ENCODE data around the gene STK32A.

Gene STK32A

GRCh38 chr5:147432323-147432722, 197.5 kb downstream of the STK32A start:
- no peak for TF ChIP-seq CTCF (IDR thresholded peaks at IDR 0.05)

GRCh38 chr5:147434049-147434448, 199.2 kb downstream of the STK32A start:
- TF ChIP-seq CTCF (IDR thresholded peaks at IDR 0.05): no peak

- TF ChIP-seq CTCF (IDR thresholded peaks at IDR 0.05): no peak
These were observed 201.8 kb downstream of the STK32A start for GRCh38 chr5:147436596-147436995.

- no peak for TF ChIP-seq CTCF (IDR thresholded peaks at IDR 0.05)
These were observed 202.4 kb downstream of the STK32A start for GRCh38 chr5:147437161-147437596.
